HL-60 (cell line): ENCODE results near the gene CAVIN4.

Source experiments
- CTCF ChIP-seq: IDR thresholded peaks from one replicate; pipeline ENCODE4 v1.5.1; 2011; ENCODE audit warnings: low read length, control low read depth, inconsistent platforms; ENCODE audit not compliant: insufficient read depth
- POLR2AphosphoS5 ChIP-seq: IDR thresholded peaks from 2 replicates; pipeline ENCODE4 v1.6.1; 2012; ENCODE audit warnings: low read depth

DNA sequence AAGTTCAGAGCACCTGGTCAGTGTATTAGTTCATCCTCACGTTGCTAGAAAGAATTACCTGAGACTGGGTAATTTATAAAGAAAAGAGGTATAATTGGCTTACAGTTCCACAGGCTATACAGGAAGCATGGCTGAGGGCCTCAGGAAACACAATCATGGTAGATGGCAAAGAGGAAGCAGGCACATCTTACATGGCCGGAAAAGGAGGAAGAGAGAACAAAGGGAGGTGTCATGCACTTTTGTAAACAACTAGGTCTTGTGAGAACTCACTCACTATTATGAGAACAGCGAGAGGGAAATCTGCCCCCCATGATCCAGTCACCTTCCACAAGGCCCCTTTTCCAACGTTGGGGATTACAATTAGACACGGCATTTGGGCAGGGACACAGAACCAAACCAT lies 28.8 kb upstream of the CAVIN4 start:
- TF ChIP-seq POLR2AphosphoS5 (no peak), CTCF (no peak)
